Gastrocnemius medialis (tissue), 4 donors: ENCODE data around the gene HBZ.

Experiments
- POLR2A ChIP-seq, 2 donors: fragments of 450-650 bp; IDR thresholded peaks; one replicate each; pipeline ENCODE4 v1.6.1; 2017; ENCODE audit warnings: antibody characterized with exemption in 2 of 2, mild to moderate bottlenecking in 2 of 2, moderate library complexity in 2 of 2
- TF ChIP-seq, protein P1 (sequence below), 5 experiments: fragments of 450-650 bp in 3 of 5; fragments of 200-600 bp in 2 of 5; sonication (generic) in 2 of 5; IDR thresholded peaks in 4 of 5; conservative IDR thresholded peaks in 1 of 5; 1 replicate in 4 of 5; 2 replicates in 1 of 5; pipeline ENCODE4 v1.5.1; 2016 to 2019; ENCODE audit warnings: antibody characterized with exemption in 5 of 5, mild to moderate bottlenecking in 3 of 5, moderate library complexity in 3 of 5

DNA sequence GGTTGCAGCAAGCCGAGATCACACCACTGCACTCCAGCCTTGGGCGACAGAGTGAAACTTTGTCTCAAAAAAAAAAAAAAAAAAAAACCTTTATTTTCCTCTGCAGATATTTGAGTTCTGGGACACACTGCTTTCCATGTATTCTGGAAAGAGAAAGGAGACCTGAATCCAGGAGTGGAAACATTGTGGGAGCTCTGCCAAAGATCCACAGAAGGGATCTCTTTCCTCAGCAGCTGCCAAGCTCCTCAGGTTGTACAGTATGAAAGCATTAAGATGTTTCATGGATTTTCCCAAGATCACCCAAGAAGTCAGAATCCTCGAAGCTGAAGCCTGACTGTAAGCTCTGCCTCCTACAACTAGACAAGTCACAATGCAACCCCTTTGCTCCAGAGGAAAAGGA is 27.4 kb upstream of the HBZ start:
- TF ChIP-seq, protein P1, sequence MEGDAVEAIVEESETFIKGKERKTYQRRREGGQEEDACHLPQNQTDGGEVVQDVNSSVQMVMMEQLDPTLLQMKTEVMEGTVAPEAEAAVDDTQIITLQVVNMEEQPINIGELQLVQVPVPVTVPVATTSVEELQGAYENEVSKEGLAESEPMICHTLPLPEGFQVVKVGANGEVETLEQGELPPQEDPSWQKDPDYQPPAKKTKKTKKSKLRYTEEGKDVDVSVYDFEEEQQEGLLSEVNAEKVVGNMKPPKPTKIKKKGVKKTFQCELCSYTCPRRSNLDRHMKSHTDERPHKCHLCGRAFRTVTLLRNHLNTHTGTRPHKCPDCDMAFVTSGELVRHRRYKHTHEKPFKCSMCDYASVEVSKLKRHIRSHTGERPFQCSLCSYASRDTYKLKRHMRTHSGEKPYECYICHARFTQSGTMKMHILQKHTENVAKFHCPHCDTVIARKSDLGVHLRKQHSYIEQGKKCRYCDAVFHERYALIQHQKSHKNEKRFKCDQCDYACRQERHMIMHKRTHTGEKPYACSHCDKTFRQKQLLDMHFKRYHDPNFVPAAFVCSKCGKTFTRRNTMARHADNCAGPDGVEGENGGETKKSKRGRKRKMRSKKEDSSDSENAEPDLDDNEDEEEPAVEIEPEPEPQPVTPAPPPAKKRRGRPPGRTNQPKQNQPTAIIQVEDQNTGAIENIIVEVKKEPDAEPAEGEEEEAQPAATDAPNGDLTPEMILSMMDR (IDR thresholded peaks at IDR 0.05 in 4 of 5, conservative IDR thresholded peaks at IDR 0.05 in 1 of 5): no peak
- TF ChIP-seq POLR2A (IDR thresholded peaks at IDR 0.05): no peak
